WTC11 (cell line): ENCODE results near the gene FXN.

Source experiments
- ATF1 ChIP-seq: sonication (generic); formaldehyde crosslinking; IDR thresholded peaks from 2 replicates; pipeline ENCODE4 v1.8.1; 2023; ENCODE audit warnings: mild to moderate bottlenecking, moderate library complexity, missing genetic modification reagents
- CREB1 ChIP-seq: sonication (generic); formaldehyde crosslinking; IDR thresholded peaks from 2 replicates; pipeline ENCODE4 v1.8.0; 2023; ENCODE audit warnings: mild to moderate bottlenecking, missing genetic modification reagents
- GABPB1 ChIP-seq: sonication (generic); formaldehyde crosslinking; IDR thresholded peaks from 2 replicates; pipeline ENCODE4 v1.8.1; 2023; ENCODE audit warnings: mild to moderate bottlenecking, missing genetic modification reagents
- JUN ChIP-seq: sonication (generic); formaldehyde crosslinking; IDR thresholded peaks from 2 replicates; pipeline ENCODE4 v1.8.0; 2023; ENCODE audit warnings: mild to moderate bottlenecking, missing genetic modification reagents
- NFATC4 ChIP-seq: fragments of 250-450 bp; sonication (Bioruptor Pico); IDR thresholded peaks from 2 replicates; pipeline ENCODE4 v1.9.0; 2021; ENCODE audit warnings: mild to moderate bottlenecking
- PRRX2 ChIP-seq: fragments of 250-450 bp; sonication (Bioruptor Pico); IDR thresholded peaks from 2 replicates; pipeline ENCODE4 v1.8.0; 2021; ENCODE audit warnings: mild to moderate bottlenecking
- TEAD4 ChIP-seq: sonication (generic); formaldehyde crosslinking; IDR thresholded peaks from 2 replicates; pipeline ENCODE4 v1.8.0; 2022; ENCODE audit warnings: mild to moderate bottlenecking, missing genetic modification reagents
- ZNF138 ChIP-seq: sonication (generic); formaldehyde crosslinking; conservative IDR thresholded peaks from 2 replicates; pipeline ENCODE4 v1.8.1; 2022; ENCODE audit warnings: mild to moderate bottlenecking, moderate library complexity, missing genetic modification reagents
- TF ChIP-seq, protein P1 (sequence below): fragments of 200-600 bp; IDR thresholded peaks from 2 replicates; pipeline ENCODE4 v1.8.0; 2022; ENCODE audit warnings: antibody characterized with exemption
- TF ChIP-seq, protein P2 (sequence below): sonication (generic); formaldehyde crosslinking; IDR thresholded peaks from 2 replicates; pipeline ENCODE4 v1.8.1; 2022; ENCODE audit warnings: missing genetic modification reagents, borderline replicate concordance
- TF ChIP-seq, protein P3 (sequence below): sonication (generic); formaldehyde crosslinking; IDR thresholded peaks from 2 replicates; pipeline ENCODE4 v1.8.0; 2022; ENCODE audit warnings: mild to moderate bottlenecking, missing genetic modification reagents
- TF ChIP-seq, protein P4 (sequence below): sonication (generic); formaldehyde crosslinking; IDR thresholded peaks from 2 replicates; pipeline ENCODE4 v1.8.1; 2022; ENCODE audit warnings: low read depth, missing genetic modification reagents, borderline replicate concordance
- TF ChIP-seq, protein P5 (sequence below): sonication (generic); formaldehyde crosslinking; IDR thresholded peaks from 2 replicates; pipeline ENCODE4 v1.8.0; 2022; ENCODE audit warnings: mild to moderate bottlenecking, missing genetic modification reagents
- TF ChIP-seq, protein P6 (sequence below): sonication (generic); formaldehyde crosslinking; conservative IDR thresholded peaks from 2 replicates; pipeline ENCODE4 v1.8.1; 2023; ENCODE audit warnings: mild to moderate bottlenecking, low read depth, missing genetic modification reagents, moderate library complexity

DNA sequence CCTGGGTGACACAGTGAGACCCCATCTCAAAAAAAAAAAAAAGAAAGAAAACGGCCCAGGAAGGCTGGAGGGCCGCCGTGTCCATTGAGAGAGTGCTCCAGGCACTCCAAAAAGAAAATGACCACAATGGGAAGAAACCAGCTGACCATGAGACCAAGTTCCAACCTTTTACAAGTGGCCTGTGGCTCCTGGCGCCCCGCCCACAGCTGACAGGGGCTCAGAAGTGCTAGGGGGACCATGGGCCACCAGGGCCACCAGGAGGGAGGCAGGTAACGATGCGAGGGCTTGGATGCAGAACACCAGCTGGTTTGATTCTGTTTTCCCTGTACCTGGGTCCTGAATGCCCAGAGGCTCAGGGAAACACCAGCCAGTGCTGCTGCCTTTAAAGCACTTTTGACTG is 34.6 kb downstream of the FXN start:
- TF ChIP-seq CREB1 (no peak), NFATC4 (CRISPR knock-in tag) (no peak), ZNF138 (CRISPR knock-in tag) (no peak), PRRX2 (CRISPR knock-in tag) (no peak), GABPB1 (CRISPR knock-in tag) (no peak), ATF1 (CRISPR knock-in tag) (no peak), TEAD4 (no peak), JUN (no peak)
- TF ChIP-seq, protein P1, sequence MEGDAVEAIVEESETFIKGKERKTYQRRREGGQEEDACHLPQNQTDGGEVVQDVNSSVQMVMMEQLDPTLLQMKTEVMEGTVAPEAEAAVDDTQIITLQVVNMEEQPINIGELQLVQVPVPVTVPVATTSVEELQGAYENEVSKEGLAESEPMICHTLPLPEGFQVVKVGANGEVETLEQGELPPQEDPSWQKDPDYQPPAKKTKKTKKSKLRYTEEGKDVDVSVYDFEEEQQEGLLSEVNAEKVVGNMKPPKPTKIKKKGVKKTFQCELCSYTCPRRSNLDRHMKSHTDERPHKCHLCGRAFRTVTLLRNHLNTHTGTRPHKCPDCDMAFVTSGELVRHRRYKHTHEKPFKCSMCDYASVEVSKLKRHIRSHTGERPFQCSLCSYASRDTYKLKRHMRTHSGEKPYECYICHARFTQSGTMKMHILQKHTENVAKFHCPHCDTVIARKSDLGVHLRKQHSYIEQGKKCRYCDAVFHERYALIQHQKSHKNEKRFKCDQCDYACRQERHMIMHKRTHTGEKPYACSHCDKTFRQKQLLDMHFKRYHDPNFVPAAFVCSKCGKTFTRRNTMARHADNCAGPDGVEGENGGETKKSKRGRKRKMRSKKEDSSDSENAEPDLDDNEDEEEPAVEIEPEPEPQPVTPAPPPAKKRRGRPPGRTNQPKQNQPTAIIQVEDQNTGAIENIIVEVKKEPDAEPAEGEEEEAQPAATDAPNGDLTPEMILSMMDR: no peak
- TF ChIP-seq, protein P2, sequence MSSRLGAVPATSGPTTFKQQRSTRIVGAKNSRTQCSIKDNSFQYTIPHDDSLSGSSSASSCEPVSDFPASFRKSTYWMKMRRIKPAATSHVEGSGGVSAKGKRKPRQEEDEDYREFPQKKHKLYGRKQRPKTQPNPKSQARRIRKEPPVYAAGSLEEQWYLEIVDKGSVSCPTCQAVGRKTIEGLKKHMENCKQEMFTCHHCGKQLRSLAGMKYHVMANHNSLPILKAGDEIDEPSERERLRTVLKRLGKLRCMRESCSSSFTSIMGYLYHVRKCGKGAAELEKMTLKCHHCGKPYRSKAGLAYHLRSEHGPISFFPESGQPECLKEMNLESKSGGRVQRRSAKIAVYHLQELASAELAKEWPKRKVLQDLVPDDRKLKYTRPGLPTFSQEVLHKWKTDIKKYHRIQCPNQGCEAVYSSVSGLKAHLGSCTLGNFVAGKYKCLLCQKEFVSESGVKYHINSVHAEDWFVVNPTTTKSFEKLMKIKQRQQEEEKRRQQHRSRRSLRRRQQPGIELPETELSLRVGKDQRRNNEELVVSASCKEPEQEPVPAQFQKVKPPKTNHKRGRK: no peak
- TF ChIP-seq, protein P3, sequence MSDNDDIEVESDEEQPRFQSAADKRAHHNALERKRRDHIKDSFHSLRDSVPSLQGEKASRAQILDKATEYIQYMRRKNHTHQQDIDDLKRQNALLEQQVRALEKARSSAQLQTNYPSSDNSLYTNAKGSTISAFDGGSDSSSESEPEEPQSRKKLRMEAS (CRISPR knock-in tag): no peak
- TF ChIP-seq, protein P4, sequence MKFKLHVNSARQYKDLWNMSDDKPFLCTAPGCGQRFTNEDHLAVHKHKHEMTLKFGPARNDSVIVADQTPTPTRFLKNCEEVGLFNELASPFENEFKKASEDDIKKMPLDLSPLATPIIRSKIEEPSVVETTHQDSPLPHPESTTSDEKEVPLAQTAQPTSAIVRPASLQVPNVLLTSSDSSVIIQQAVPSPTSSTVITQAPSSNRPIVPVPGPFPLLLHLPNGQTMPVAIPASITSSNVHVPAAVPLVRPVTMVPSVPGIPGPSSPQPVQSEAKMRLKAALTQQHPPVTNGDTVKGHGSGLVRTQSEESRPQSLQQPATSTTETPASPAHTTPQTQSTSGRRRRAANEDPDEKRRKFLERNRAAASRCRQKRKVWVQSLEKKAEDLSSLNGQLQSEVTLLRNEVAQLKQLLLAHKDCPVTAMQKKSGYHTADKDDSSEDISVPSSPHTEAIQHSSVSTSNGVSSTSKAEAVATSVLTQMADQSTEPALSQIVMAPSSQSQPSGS (CRISPR knock-in tag): no peak
- TF ChIP-seq, protein P5, sequence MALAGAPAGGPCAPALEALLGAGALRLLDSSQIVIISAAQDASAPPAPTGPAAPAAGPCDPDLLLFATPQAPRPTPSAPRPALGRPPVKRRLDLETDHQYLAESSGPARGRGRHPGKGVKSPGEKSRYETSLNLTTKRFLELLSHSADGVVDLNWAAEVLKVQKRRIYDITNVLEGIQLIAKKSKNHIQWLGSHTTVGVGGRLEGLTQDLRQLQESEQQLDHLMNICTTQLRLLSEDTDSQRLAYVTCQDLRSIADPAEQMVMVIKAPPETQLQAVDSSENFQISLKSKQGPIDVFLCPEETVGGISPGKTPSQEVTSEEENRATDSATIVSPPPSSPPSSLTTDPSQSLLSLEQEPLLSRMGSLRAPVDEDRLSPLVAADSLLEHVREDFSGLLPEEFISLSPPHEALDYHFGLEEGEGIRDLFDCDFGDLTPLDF (CRISPR knock-in tag): no peak
- TF ChIP-seq, protein P6, sequence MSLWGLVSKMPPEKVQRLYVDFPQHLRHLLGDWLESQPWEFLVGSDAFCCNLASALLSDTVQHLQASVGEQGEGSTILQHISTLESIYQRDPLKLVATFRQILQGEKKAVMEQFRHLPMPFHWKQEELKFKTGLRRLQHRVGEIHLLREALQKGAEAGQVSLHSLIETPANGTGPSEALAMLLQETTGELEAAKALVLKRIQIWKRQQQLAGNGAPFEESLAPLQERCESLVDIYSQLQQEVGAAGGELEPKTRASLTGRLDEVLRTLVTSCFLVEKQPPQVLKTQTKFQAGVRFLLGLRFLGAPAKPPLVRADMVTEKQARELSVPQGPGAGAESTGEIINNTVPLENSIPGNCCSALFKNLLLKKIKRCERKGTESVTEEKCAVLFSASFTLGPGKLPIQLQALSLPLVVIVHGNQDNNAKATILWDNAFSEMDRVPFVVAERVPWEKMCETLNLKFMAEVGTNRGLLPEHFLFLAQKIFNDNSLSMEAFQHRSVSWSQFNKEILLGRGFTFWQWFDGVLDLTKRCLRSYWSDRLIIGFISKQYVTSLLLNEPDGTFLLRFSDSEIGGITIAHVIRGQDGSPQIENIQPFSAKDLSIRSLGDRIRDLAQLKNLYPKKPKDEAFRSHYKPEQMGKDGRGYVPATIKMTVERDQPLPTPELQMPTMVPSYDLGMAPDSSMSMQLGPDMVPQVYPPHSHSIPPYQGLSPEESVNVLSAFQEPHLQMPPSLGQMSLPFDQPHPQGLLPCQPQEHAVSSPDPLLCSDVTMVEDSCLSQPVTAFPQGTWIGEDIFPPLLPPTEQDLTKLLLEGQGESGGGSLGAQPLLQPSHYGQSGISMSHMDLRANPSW (CRISPR knock-in tag): no peak
